Prostate gland (tissue), 2 donors: Measurements from ENCODE around the gene TGFBRAP1.

Source experiments
- POLR2A ChIP-seq: fragments of 450-650 bp; IDR thresholded peaks from one replicate; pipeline ENCODE4 v1.6.1; 2016; ENCODE audit warnings: antibody characterized with exemption, mild to moderate bottlenecking
- POLR2AphosphoS5 ChIP-seq: sonication (generic); formaldehyde crosslinking; IDR thresholded peaks from one replicate; pipeline ENCODE4 v1.6.1; 2017; ENCODE audit warnings: antibody characterized with exemption
- TF ChIP-seq, protein P1 (sequence below), 4 experiments: fragments of 200-600 bp in 2 of 4; fragments of 450-650 bp in 2 of 4; sonication (generic) in 2 of 4; IDR thresholded peaks; 1 replicate in 3 of 4; 2 replicates in 1 of 4; pipeline ENCODE4 v1.5.1; 2016 to 2019; ENCODE audit warnings: antibody characterized with exemption in 4 of 4, mild to moderate bottlenecking in 2 of 4, moderate library complexity in 2 of 4

DNA sequence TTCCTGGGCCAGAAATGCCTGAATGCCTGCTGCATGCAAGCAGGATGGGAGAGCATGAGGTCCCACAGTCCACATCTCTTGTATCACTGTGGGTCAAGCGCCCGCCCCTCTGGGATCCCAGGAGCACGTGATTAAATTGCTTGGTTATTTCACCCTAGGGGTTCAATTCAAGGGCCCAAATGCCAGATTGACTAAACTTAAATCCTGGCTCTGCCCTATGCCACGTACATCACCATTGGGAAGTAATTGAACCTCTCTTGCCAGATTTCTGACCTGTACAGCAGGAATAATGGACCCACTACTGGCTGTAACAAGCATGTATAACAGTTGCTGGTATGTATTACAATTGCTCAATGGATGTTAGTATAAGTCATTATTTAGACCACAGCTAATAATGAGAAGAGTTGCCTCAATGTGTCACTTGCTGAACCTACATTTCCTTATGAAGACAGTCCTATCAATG is 49.4 kb upstream of the TGFBRAP1 start:
- TF ChIP-seq POLR2AphosphoS5, result no peak
- TF ChIP-seq, protein P1, sequence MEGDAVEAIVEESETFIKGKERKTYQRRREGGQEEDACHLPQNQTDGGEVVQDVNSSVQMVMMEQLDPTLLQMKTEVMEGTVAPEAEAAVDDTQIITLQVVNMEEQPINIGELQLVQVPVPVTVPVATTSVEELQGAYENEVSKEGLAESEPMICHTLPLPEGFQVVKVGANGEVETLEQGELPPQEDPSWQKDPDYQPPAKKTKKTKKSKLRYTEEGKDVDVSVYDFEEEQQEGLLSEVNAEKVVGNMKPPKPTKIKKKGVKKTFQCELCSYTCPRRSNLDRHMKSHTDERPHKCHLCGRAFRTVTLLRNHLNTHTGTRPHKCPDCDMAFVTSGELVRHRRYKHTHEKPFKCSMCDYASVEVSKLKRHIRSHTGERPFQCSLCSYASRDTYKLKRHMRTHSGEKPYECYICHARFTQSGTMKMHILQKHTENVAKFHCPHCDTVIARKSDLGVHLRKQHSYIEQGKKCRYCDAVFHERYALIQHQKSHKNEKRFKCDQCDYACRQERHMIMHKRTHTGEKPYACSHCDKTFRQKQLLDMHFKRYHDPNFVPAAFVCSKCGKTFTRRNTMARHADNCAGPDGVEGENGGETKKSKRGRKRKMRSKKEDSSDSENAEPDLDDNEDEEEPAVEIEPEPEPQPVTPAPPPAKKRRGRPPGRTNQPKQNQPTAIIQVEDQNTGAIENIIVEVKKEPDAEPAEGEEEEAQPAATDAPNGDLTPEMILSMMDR (IDR thresholded peaks at IDR 0.05), result no peak
- no peak for TF ChIP-seq POLR2A
